HepG2 (cell line): ENCODE results near the gene CCDC170. TPM values are rescaled to one million over a fixed set of nuclear protein-coding genes. Genes with fewer than 3 reads are reported as not detected.

Experiments used
- CCDC6 ChIP-seq: sonication (generic); formaldehyde crosslinking; IDR thresholded peaks from 2 replicates; pipeline ENCODE4 v1.8.1; 2022; ENCODE audit warnings: mild to moderate bottlenecking, missing genetic modification reagents, moderate library complexity
- CENPT ChIP-seq: sonication (generic); formaldehyde crosslinking; IDR thresholded peaks from 2 replicates; pipeline ENCODE4 v1.8.0; 2022; ENCODE audit warnings: low read depth, mild to moderate bottlenecking, moderate library complexity, missing genetic modification reagents
- DR1 ChIP-seq: sonication (generic); formaldehyde crosslinking; IDR thresholded peaks from 2 replicates; pipeline ENCODE4 v1.8.0; 2021; ENCODE audit warnings: mild to moderate bottlenecking, missing genetic modification reagents, inconsistent platforms
- IRF2 ChIP-seq: IDR thresholded peaks from 2 replicates; pipeline ENCODE4 v1.6.1; 2018; ENCODE audit warnings: missing genetic modification reagents, missing compliant biosample characterization
- ISX ChIP-seq: sonication (generic); formaldehyde crosslinking; conservative IDR thresholded peaks from 2 replicates; pipeline ENCODE4 v1.5.0; 2020; ENCODE audit warnings: missing genetic modification reagents
- MAF1 ChIP-seq: sonication (generic); formaldehyde crosslinking; IDR thresholded peaks from 2 replicates; pipeline ENCODE4 v1.5.0; 2020; ENCODE audit warnings: missing genetic modification reagents, borderline replicate concordance
- MBD4 ChIP-seq: IDR thresholded peaks from 2 replicates; pipeline ENCODE4 v1.6.1; 2012; ENCODE audit warnings: low read length, inconsistent platforms, borderline replicate concordance
- NPAS2 ChIP-seq: sonication (generic); formaldehyde crosslinking; IDR thresholded peaks from 2 replicates; pipeline ENCODE4 v1.8.0; 2022; ENCODE audit warnings: mild to moderate bottlenecking, missing genetic modification reagents, borderline replicate concordance
- NRL ChIP-seq: sonication (generic); formaldehyde crosslinking; IDR thresholded peaks from 2 replicates; pipeline ENCODE4 v1.5.0; 2020; ENCODE audit warnings: missing genetic modification reagents, mild to moderate bottlenecking, moderate library complexity, borderline replicate concordance
- POLR2G ChIP-seq: fragments of 200-400 bp; formaldehyde crosslinking; IDR thresholded peaks from 2 replicates; pipeline ENCODE4 v1.6.1; 2018; ENCODE audit warnings: mild to moderate bottlenecking, low read depth, low read length, moderate library complexity
- SKI ChIP-seq: fragments of 450-650 bp; IDR thresholded peaks from one replicate; pipeline ENCODE4 v1.6.1; 2018; ENCODE audit warnings: mild to moderate bottlenecking; ENCODE audit not compliant: partially characterized antibody
- ZNF3 ChIP-seq: IDR thresholded peaks from 2 replicates; pipeline ENCODE4 v1.7.0; 2017; ENCODE audit warnings: inconsistent platforms
- ZNF781 ChIP-seq: sonication (generic); formaldehyde crosslinking; IDR thresholded peaks from 2 replicates; pipeline ENCODE4 v1.5.1; 2020; ENCODE audit warnings: borderline replicate concordance, mild to moderate bottlenecking, missing genetic modification reagents; ENCODE audit errors: not compliant biosample characterization
- polyA plus RNA-seq, 8 experiments: library from polyadenylated mRNA; depleted of rRNA in 3 of 8; stranded (reverse) in 7 of 8; unstranded in 1 of 8; fragments of >200 nt; fragmentation: Illumina TruSeq in 4 of 8; extraction: Trizol in 4 of 8; gene quantifications; 2 replicates each; pipeline versions ENCODE4 v1.2.1 to v1.2.3, GENCODE V29; 2011 to 2016; ENCODE audit warnings: low read depth in 4 of 8, missing spikeins in 1 of 8, mixed read lengths in 1 of 8; ENCODE audit not compliant: insufficient read depth in 1 of 8
- total RNA-seq, 5 experiments: library from RNA; depleted of rRNA; stranded (reverse); fragments of >200 nt; fragmentation: Illumina TruSeq; extraction: Trizol; gene quantifications; 2 replicates each; pipeline ENCODE4 v1.2.3, GENCODE V29; 2016; ENCODE audit warnings: low read depth in 1 of 5
- TF ChIP-seq, protein P1 (sequence below): IDR thresholded peaks from 2 replicates; pipeline ENCODE4 v1.6.1; 2016; ENCODE audit warnings: mild to moderate bottlenecking
- TF ChIP-seq, protein P2 (sequence below): sonication (generic); formaldehyde crosslinking; IDR thresholded peaks from 2 replicates; pipeline ENCODE4 v1.4.0; 2020; ENCODE audit warnings: missing genetic modification reagents
- TF ChIP-seq, protein P3 (sequence below): sonication (generic); formaldehyde crosslinking; IDR thresholded peaks from 2 replicates; pipeline ENCODE4 v1.8.1; 2023; ENCODE audit warnings: mild to moderate bottlenecking, moderate library complexity, missing genetic modification reagents
- TF ChIP-seq, protein P4 (sequence below): IDR thresholded peaks from 2 replicates; pipeline ENCODE4 v1.6.1; 2016; ENCODE audit warnings: low read depth, control low read depth
- TF ChIP-seq, protein P5 (sequence below): IDR thresholded peaks from 2 replicates; pipeline ENCODE4 v1.6.1; 2016

The CCDC170 gene
- total and polyA plus RNA-seq, 2 of the 13 experiments (the other 11 are each of a cell fraction or from before 2014, with no cell fraction given): 0.90 to 5.1 TPM

DNA sequence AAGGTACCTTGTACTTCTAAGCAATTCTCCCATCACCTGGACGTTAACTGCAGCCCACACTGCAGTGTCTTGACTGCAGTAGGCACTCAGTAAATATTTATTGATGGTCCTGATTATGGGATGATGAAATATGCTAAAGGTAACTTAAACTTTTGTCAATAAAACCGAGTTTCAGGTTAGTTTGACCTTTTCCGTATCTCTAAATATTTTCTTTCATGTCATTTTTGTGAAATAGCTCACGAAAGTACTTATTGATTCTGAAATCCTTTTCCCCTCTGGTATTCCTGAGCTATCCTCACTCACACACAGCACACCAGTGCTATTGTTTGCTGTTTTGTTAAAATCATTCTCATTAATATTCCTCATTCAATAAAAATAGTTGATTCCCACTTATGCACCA is 164.3 kb downstream of the CCDC170 start (continued):
- TF ChIP-seq IRF2 (CRISPR knock-in tag): peak; percentile 72
- TF ChIP-seq, protein P1, sequence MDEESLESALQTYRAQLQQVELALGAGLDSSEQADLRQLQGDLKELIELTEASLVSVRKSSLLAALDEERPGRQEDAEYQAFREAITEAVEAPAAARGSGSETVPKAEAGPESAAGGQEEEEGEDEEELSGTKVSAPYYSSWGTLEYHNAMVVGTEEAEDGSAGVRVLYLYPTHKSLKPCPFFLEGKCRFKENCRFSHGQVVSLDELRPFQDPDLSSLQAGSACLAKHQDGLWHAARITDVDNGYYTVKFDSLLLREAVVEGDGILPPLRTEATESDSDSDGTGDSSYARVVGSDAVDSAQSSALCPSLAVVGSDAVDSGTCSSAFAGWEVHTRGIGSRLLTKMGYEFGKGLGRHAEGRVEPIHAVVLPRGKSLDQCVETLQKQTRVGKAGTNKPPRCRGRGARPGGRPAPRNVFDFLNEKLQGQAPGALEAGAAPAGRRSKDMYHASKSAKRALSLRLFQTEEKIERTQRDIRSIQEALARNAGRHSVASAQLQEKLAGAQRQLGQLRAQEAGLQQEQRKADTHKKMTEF: peak; percentile 97
- TF ChIP-seq, protein P2, sequence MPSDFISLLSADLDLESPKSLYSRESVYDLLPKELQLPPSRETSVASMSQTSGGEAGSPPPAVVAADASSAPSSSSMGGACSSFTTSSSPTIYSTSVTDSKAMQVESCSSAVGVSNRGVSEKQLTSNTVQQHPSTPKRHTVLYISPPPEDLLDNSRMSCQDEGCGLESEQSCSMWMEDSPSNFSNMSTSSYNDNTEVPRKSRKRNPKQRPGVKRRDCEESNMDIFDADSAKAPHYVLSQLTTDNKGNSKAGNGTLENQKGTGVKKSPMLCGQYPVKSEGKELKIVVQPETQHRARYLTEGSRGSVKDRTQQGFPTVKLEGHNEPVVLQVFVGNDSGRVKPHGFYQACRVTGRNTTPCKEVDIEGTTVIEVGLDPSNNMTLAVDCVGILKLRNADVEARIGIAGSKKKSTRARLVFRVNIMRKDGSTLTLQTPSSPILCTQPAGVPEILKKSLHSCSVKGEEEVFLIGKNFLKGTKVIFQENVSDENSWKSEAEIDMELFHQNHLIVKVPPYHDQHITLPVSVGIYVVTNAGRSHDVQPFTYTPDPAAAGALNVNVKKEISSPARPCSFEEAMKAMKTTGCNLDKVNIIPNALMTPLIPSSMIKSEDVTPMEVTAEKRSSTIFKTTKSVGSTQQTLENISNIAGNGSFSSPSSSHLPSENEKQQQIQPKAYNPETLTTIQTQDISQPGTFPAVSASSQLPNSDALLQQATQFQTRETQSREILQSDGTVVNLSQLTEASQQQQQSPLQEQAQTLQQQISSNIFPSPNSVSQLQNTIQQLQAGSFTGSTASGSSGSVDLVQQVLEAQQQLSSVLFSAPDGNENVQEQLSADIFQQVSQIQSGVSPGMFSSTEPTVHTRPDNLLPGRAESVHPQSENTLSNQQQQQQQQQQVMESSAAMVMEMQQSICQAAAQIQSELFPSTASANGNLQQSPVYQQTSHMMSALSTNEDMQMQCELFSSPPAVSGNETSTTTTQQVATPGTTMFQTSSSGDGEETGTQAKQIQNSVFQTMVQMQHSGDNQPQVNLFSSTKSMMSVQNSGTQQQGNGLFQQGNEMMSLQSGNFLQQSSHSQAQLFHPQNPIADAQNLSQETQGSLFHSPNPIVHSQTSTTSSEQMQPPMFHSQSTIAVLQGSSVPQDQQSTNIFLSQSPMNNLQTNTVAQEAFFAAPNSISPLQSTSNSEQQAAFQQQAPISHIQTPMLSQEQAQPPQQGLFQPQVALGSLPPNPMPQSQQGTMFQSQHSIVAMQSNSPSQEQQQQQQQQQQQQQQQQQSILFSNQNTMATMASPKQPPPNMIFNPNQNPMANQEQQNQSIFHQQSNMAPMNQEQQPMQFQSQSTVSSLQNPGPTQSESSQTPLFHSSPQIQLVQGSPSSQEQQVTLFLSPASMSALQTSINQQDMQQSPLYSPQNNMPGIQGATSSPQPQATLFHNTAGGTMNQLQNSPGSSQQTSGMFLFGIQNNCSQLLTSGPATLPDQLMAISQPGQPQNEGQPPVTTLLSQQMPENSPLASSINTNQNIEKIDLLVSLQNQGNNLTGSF (CRISPR knock-in tag): no peak
- no peak for TF ChIP-seq MAF1
- TF ChIP-seq, protein P3, sequence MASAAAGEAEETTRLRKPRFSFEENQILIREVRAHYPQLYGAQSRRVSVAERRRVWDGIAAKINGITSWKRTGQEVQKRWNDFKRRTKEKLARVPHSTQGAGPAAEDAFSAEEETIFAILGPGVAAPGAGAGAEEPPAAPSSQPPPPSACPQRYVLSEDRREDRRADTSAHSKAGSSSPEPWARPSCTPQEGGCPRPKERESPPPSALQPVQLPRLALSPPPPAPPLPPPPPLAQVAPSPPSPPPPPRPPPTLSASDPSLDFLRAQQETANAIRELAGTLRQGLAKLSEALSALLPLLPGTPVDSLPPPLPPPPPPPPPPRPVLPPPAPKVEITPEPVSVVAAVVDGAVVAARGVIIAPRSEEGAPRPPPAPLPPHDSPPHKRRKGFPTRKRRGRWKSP (CRISPR knock-in tag): no peak; the same call in 1 of the 2 replicates
- no peak for TF ChIP-seq ZNF781 (CRISPR knock-in tag)
- TF ChIP-seq ZNF3 (CRISPR knock-in tag): peak; percentile 27; the same call in 1 of the 2 replicates
- TF ChIP-seq SKI: peak; percentile 65
- TF ChIP-seq NRL (CRISPR knock-in tag): no peak
- TF ChIP-seq ISX (CRISPR knock-in tag): no peak
- TF ChIP-seq, protein P4, sequence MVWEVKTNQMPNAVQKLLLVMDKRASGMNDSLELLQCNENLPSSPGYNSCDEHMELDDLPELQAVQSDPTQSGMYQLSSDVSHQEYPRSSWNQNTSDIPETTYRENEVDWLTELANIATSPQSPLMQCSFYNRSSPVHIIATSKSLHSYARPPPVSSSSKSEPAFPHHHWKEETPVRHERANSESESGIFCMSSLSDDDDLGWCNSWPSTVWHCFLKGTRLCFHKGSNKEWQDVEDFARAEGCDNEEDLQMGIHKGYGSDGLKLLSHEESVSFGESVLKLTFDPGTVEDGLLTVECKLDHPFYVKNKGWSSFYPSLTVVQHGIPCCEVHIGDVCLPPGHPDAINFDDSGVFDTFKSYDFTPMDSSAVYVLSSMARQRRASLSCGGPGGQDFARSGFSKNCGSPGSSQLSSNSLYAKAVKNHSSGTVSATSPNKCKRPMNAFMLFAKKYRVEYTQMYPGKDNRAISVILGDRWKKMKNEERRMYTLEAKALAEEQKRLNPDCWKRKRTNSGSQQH (CRISPR knock-in tag): no peak
- no peak for TF ChIP-seq CENPT (CRISPR knock-in tag)
- TF ChIP-seq MBD4: peak; percentile 96
- 0 out of 2 replicates have a peak, but pooled peaks have one; percentile 58 for TF ChIP-seq CCDC6 (CRISPR knock-in tag)
- TF ChIP-seq, protein P5, sequence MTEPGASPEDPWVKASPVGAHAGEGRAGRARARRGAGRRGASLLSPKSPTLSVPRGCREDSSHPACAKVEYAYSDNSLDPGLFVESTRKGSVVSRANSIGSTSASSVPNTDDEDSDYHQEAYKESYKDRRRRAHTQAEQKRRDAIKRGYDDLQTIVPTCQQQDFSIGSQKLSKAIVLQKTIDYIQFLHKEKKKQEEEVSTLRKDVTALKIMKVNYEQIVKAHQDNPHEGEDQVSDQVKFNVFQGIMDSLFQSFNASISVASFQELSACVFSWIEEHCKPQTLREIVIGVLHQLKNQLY: peak; percentile 86
- TF ChIP-seq DR1 (CRISPR knock-in tag): no peak
- TF ChIP-seq NPAS2 (CRISPR knock-in tag): no peak
- TF ChIP-seq POLR2G: no peak
